Measurements from ENCODE around the gene CALM3. TPM values are rescaled to one million over a fixed set of nuclear protein-coding genes. Genes with fewer than 3 reads are reported as not detected.
A peak's percentile ranks its signal among the peaks of the same experiment; 100 is the strongest.

CALM3 gene
- 630 and 647 TPM in 2 replicates for polyA plus RNA-seq
- 378 and 451 TPM in 2 replicates for polyA minus RNA-seq

- Histone ChIP-seq H3K27me3 (ENCODE audit: insufficient read depth, low read depth, low read length) (no peaks in the 10 kb centered on the region), H3K9me2 (ENCODE audit: insufficient read depth, low read length) (no peaks in the 10 kb centered on the region), H3K27ac (ENCODE audit: low read length) (peak within 1 kb of the TSS; percentile 99), H3K79me2 (replicated peaks; ENCODE audit: insufficient read depth, low read length) (peaks cover 46% of the 10 kb centered on the region), H4K20me1 (ENCODE audit: insufficient read depth) (peaks cover 35% of the 10 kb centered on the region), H3K4me2 (ENCODE audit: low read length) (peak within 1 kb of the TSS; percentile 77), H2AFZ (ENCODE audit: low read depth, low read length) (peak within 1 kb of the TSS; percentile 73), H3K36me3 (ENCODE audit: insufficient read depth, low read length) (no peaks in the 10 kb centered on the region), H3F3A (ENCODE audit: insufficient read depth, low read length, poor library complexity, severe bottlenecking) (no peaks in the 10 kb centered on the region), H3K9ac (ENCODE audit: low read length) (peak within 1 kb of the TSS; percentile 98), H3K4me3 (ENCODE audit: low read length) (peak within 1 kb of the TSS; percentile 81), H3K9me3 (ENCODE audit: low read length) (no peaks in the 10 kb centered on the region)
- TF ChIP-seq RAD21 (conservative IDR thresholded peaks at IDR 0.05): no peak
- TF ChIP-seq POLR2AphosphoS5 (IDR thresholded peaks at IDR 0.05): peak; percentile 93
- TF ChIP-seq EZH2 (IDR thresholded peaks at IDR 0.05; ENCODE audit: borderline replicate concordance, insufficient read depth, low read length, poor library complexity, severe bottlenecking): no peak
- no peak for TF ChIP-seq CTCF (IDR thresholded peaks at IDR 0.05; ENCODE audit: poor library complexity, severe bottlenecking)
- peak; percentile 32 for TF ChIP-seq SMC3 (conservative IDR thresholded peaks at IDR 0.05; ENCODE audit: poor library complexity)
- TF ChIP-seq MXI1 (conservative IDR thresholded peaks at IDR 0.05; ENCODE audit: poor library complexity, severe bottlenecking): peak; percentile 62
- TF ChIP-seq REST (IDR thresholded peaks at IDR 0.05; ENCODE audit: borderline replicate concordance): peak; percentile 95
- TF ChIP-seq EP300 (conservative IDR thresholded peaks at IDR 0.05; ENCODE audit: poor library complexity, severe bottlenecking): no peak
- TF ChIP-seq TAF1 (IDR thresholded peaks at IDR 0.05; ENCODE audit: low read depth): peak; percentile 50
These were observed at the start of gene CALM3 for GRCh38 chr19:46601318-46602224. CALM3 (plus strand) TSS chr19:46601330; CDS start chr19:46601435, 105 bp downstream.

DNA sequence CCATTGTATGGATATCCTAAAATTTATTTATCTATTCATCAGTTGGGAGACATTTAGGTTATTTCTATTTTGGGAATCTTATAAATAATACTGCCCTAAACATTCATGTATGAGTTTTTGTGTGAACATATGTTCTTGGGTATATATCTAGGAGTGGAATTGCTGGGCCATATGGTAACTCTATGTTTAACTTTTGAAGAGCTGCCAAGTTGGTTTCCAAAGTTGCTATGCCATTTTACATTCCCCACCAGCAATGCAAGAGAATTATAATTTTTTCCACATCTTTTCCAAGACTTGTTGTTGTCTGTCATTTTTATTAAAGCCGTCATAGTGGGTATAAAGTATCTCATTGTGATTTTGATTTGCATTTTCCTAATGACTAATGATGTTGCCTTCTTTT is 48.2 kb upstream of the CALM3 start:
- no peaks in the 10 kb centered on the region for H3K79me2 ChIP-seq (replicated peaks; ENCODE audit: insufficient read depth, low read length)
- TF ChIP-seq EP300 (conservative IDR thresholded peaks at IDR 0.05; ENCODE audit: poor library complexity, severe bottlenecking) (no peak), CTCF (IDR thresholded peaks at IDR 0.05; ENCODE audit: poor library complexity, severe bottlenecking) (no peak), POLR2AphosphoS5 (IDR thresholded peaks at IDR 0.05) (no peak), REST (IDR thresholded peaks at IDR 0.05; ENCODE audit: borderline replicate concordance) (no peak), MXI1 (conservative IDR thresholded peaks at IDR 0.05; ENCODE audit: poor library complexity, severe bottlenecking) (no peak), TAF1 (IDR thresholded peaks at IDR 0.05; ENCODE audit: low read depth) (no peak), RAD21 (conservative IDR thresholded peaks at IDR 0.05) (no peak), EZH2 (IDR thresholded peaks at IDR 0.05; ENCODE audit: borderline replicate concordance, insufficient read depth, low read length, poor library complexity, severe bottlenecking) (no peak), SMC3 (conservative IDR thresholded peaks at IDR 0.05; ENCODE audit: poor library complexity) (no peak)
- H3K36me3 ChIP-seq (ENCODE audit: insufficient read depth, low read length): no peaks in the 10 kb centered on the region
- H4K20me1 ChIP-seq (ENCODE audit: insufficient read depth): no peaks in the 10 kb centered on the region
- no peak overlapping the region for H3K4me3 ChIP-seq (ENCODE audit: low read length)
- H3K9me3 ChIP-seq (ENCODE audit: low read length): no peaks in the 10 kb centered on the region
- H3K9ac ChIP-seq (ENCODE audit: low read length): no peak overlapping the region
- no peak overlapping the region for H3K27ac ChIP-seq (ENCODE audit: low read length)
- H3K9me2 ChIP-seq (ENCODE audit: insufficient read depth, low read length): no peaks in the 10 kb centered on the region
- no peak overlapping the region for H3K4me2 ChIP-seq (ENCODE audit: low read length)
- H3K27me3 ChIP-seq (ENCODE audit: insufficient read depth, low read depth, low read length): no peaks in the 10 kb centered on the region
- H3F3A ChIP-seq (ENCODE audit: insufficient read depth, low read length, poor library complexity, severe bottlenecking): no peaks in the 10 kb centered on the region
- H2AFZ ChIP-seq (ENCODE audit: low read depth, low read length): no peak overlapping the region
